Stomach (tissue), 4 donors: ENCODE data around the gene TPSAB1.

Source experiments
- EP300 ChIP-seq: sonication (generic); formaldehyde crosslinking; IDR thresholded peaks from one replicate; pipeline ENCODE4 v1.6.1; 2017; ENCODE audit warnings: antibody characterized with exemption
- POLR2AphosphoS5 ChIP-seq, 3 donors: sonication (generic); formaldehyde crosslinking; IDR thresholded peaks; one replicate each; pipeline ENCODE4 v1.6.1; 2016; ENCODE audit warnings: antibody characterized with exemption in 3 of 3

DNA sequence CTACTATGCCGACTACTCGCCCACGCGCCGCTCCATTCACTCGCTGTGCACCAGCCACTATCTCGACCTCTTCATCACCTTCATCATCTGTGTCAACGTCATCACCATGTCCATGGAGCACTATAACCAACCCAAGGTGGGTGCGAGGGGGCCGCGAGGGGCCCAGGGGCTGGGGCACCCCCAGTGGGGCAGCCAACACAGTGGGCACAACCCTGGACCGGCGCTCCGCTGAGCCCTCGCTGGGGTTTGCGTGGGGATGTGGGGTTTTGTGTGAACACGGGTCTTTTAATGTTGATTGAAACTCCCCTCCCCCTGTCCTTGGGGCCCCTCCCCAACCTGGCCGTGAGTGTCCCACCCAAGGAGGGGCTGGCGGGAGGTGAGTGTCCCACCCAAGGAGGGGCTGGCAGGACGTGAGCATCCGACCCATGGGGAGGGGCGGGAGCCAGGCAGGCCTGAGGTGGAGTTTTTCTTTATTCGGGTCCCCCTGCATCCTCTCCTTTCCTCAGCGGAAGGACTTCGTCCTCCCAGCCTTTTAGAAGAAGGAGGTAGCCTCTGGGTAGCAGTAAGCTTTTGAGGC is 26.6 kb upstream of the TPSAB1 start:
- TF ChIP-seq EP300 (no peak), POLR2AphosphoS5 (IDR thresholded peaks at IDR 0.05) (no peak)
